Lower lobe of right lung (tissue), 2 donors: ENCODE data around the gene CASP9. TPM values are rescaled to one million over a fixed set of nuclear protein-coding genes. Genes with fewer than 3 reads are reported as not detected.
A peak's percentile ranks its signal among the peaks of the same experiment; 100 is the strongest.

Experiments
- ATAC-seq, 2 donors: fragments of 200-7000 bp; cut with Tn5 transposase; one replicate each; pipeline ENCODE4 v1.9.1; 2020 to 2022; ENCODE audit warnings: mild to moderate bottlenecking in 2 of 2, moderate library complexity in 2 of 2
- DNase-seq: peaks from one replicate; pipeline ENCODE4 v3.0.0-alpha.2; 2020
- H3K27ac ChIP-seq: fragments of 200-600 bp; one replicate; pipeline ENCODE4 v1.8.0; 2022
- H3K27me3 ChIP-seq: fragments of 200-600 bp; one replicate; pipeline ENCODE4 v1.8.0; 2022; ENCODE audit warnings: low read depth
- H3K36me3 ChIP-seq: fragments of 200-600 bp; one replicate; pipeline ENCODE4 v1.8.0; 2022; ENCODE audit warnings: mild to moderate bottlenecking
- H3K4me1 ChIP-seq: fragments of 200-600 bp; one replicate; pipeline ENCODE4 v1.8.0; 2022
- H3K4me3 ChIP-seq: fragments of 200-600 bp; one replicate; pipeline ENCODE4 v1.8.0; 2022; ENCODE audit warnings: mild to moderate bottlenecking
- H3K9me3 ChIP-seq: fragments of 200-600 bp; one replicate; pipeline ENCODE4 v1.8.0; 2022
- intact Hi-C: fragments of 100-400 bp; cut with DNase I; formaldehyde crosslinking; loops from one replicate; pipeline ENCODE4 v1.11.0; 2022
- long read RNA-seq: library from polyadenylated mRNA; unstranded; transcript quantifications from one replicate; pipeline ENCODE4 v2.0.0, GENCODE V29; 2021
- total RNA-seq: library from RNA; stranded (reverse); fragmentation: NEBNext Ultra II Directional; extraction: Animal tissue kit (Norgen Biotek cat#: 25700); gene quantifications from one replicate; pipeline ENCODE4 v1.2.1, GENCODE V29; 2021
- TF ChIP-seq, protein P1 (sequence below): fragments of 200-600 bp; IDR thresholded peaks from one replicate; pipeline ENCODE4 v1.8.0; 2022; ENCODE audit warnings: antibody characterized with exemption, mild to moderate bottlenecking
- donor health status: DM: no; HTN: yes; CAD: no; lungs with severe emphysema.

The CASP9 gene
- 16.4 TPM for total RNA-seq
- long read RNA-seq, transcript CASP9-201 (9 exons, 2,019 nt): major isoform, 24 of 32 reads
- long read RNA-seq, partial matches to known transcripts: 1 of 32 reads
- long read RNA-seq, other reads (novel, unspliced or antisense): 7 of 32 reads

DNA sequence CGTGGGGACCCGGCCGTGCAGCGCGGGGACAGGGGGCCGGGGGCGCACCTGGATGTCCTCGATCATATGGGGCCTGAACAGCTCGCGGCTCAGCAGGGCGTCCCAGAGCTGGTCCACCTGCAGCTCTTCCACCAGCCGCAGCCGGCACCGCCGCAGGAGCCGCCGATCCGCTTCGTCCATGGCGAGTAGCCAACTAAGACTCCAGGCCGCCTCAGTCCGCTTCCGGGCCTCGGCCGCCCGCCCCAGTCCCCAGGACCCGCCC lies at the start of gene CASP9:
Gene CASP9, minus strand, starts transcription at position 195 of the 262 bp plus-strand sequence. Its CDS starts 15 bp downstream, at position 180.
- Histone ChIP-seq H3K36me3 (no peaks in the 10 kb centered on the region), H3K27ac (peak within 1 kb of the TSS; percentile 94), H3K27me3 (no peaks in the 10 kb centered on the region), H3K4me3 (peak within 1 kb of the TSS; percentile 83), H3K4me1 (peaks cover 37% of the 10 kb centered on the region), H3K9me3 (no peaks in the 10 kb centered on the region)
- ATAC-seq (no peak), DNase-seq (no peak)
- intact Hi-C loops: no loop called here
- TF ChIP-seq, protein P1, sequence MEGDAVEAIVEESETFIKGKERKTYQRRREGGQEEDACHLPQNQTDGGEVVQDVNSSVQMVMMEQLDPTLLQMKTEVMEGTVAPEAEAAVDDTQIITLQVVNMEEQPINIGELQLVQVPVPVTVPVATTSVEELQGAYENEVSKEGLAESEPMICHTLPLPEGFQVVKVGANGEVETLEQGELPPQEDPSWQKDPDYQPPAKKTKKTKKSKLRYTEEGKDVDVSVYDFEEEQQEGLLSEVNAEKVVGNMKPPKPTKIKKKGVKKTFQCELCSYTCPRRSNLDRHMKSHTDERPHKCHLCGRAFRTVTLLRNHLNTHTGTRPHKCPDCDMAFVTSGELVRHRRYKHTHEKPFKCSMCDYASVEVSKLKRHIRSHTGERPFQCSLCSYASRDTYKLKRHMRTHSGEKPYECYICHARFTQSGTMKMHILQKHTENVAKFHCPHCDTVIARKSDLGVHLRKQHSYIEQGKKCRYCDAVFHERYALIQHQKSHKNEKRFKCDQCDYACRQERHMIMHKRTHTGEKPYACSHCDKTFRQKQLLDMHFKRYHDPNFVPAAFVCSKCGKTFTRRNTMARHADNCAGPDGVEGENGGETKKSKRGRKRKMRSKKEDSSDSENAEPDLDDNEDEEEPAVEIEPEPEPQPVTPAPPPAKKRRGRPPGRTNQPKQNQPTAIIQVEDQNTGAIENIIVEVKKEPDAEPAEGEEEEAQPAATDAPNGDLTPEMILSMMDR: no peak

DNA sequence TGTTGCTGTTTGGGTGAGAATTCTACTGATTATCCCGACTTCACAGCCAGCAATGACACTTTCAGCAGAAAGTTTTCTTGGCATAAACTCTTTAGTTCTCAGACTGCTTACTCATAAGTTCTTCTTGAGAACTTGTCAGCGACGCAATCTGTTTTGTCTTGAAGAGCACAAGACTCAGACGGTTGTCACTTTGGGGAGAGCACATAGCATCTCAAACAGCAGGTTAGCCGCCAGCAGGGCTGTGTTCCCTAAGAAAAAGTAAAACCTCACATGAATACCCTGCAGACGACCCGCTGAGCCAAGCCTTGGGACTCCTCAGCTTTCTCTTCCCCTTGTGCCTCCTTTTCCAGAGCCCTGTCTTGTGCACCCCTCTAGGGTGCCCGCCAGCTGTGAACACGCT lies 49.5 kb upstream of the CASP9 start:
- H3K9me3 ChIP-seq: no peaks in the 10 kb centered on the region
- intact Hi-C loops: no loop called here
- H3K4me1 ChIP-seq: no peaks in the 10 kb centered on the region
- no peaks in the 10 kb centered on the region for H3K27me3 ChIP-seq
- no peak overlapping the region for H3K4me3 ChIP-seq
- ATAC-seq (no peak), DNase-seq (no peak)
- H3K27ac ChIP-seq: no peak overlapping the region
- TF ChIP-seq, protein P1: no peak
- peaks cover 22% of the 10 kb centered on the region for H3K36me3 ChIP-seq

DNA sequence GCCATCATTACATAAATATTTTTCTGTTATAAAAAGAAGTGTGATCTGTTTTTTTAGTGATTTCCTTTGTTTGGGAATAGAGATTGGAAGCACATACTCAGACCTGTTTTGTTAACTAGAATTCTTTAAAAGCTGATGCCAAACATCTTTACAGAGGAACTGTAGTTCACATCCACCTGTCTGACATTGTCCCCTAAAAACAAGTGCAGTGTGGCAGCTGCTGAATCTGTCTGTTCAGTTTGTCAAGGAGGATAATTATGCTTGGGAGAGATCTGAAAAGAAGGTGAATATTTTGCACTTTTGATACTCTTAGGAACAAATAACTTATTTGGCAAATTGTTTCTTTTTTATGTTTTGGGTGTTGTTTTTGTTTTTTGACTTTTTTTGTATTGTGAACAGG lies 47.3 kb upstream of the CASP9 start:
- Histone ChIP-seq H3K36me3 (peaks cover 44% of the 10 kb centered on the region), H3K9me3 (no peaks in the 10 kb centered on the region), H3K4me1 (no peaks in the 10 kb centered on the region), H3K27me3 (no peaks in the 10 kb centered on the region), H3K4me3 (no peak overlapping the region), H3K27ac (no peak overlapping the region)
- DNase-seq (no peak), ATAC-seq (no peak)
- TF ChIP-seq, protein P1: no peak
- intact Hi-C loops: no loop called here

DNA sequence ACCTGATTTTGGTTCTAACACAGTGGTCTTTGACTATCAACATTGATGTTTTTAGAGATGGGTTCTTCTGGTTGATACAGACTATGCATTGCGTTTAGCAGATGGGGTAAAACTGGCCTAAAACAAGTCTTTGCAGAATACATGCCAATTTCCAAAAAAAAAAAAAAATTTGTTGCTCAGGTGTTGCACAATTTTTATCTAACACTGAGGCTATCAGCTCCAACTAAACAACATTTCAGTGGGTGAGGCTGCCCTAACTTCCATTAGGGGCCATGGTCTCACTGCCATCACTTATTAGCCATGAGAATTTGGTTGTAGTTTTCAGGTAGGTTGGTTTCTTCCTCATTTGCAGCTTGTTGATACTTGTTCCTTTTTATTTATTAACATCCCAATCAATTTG lies 46.8 kb upstream of the CASP9 start:
- intact Hi-C loops: no loop called here
- DNase-seq (no peak), ATAC-seq (no peak)
- Histone ChIP-seq H3K9me3 (no peaks in the 10 kb centered on the region), H3K36me3 (peaks cover 48% of the 10 kb centered on the region), H3K27ac (no peak overlapping the region), H3K27me3 (no peaks in the 10 kb centered on the region), H3K4me1 (no peaks in the 10 kb centered on the region), H3K4me3 (no peak overlapping the region)
- TF ChIP-seq, protein P1: no peak

DNA sequence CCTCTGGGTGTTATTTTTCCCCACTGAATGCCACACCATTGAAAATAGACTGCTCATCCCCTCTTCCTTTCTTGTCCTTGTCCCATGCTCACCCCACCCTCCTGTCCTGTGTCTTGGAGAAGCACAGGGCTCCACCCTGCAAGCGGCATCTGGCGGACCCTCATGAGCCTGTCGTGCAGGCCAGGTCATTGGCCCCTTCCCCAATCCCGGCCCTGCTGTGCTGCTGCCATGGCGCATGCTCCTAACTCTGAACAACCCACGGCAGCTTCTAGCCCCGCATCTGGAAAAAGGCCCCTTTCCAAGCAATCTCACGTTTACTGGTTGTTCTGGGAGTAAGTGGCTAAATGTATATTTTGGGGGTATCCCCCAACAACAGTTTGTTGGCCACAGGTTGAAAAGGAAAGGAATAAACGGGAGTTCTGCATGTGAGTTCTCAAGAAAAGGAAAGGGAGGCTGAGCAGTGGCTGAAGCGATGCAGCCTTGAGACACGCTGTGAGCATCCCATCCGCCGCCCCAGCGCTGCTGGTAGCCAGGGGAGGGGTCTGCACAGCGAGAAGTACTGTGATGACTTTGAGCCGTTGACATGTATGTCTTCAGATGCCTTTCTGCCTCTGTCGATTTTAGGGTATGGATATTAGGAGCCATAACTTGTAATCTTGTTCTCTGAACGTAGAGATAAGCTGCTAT lies 44.5 kb upstream of the CASP9 start:
- Histone ChIP-seq H3K27ac (no peak overlapping the region), H3K9me3 (no peaks in the 10 kb centered on the region), H3K4me1 (no peaks in the 10 kb centered on the region), H3K27me3 (no peaks in the 10 kb centered on the region), H3K4me3 (no peak overlapping the region), H3K36me3 (peaks cover 71% of the 10 kb centered on the region)
- intact Hi-C loops: no loop called here
- TF ChIP-seq, protein P1: no peak
- no peak for ATAC-seq
- no peak for DNase-seq
